ENCODE results near the gene APBB1IP. TPM values are rescaled to one million over a fixed set of nuclear protein-coding genes. Genes with fewer than 3 reads are reported as not detected.

APBB1IP gene
- polyA plus RNA-seq, 2 of the 4 experiments (the other 2 are of a cell fraction): 0.96 to 9.2 TPM

GRCh38 chr10:26422977-26423376 is 15.2 kb upstream of the APBB1IP start:
- DNase-seq (ENCODE audit: low read depth in 1 of 2, low spot score in 1 of 2) (no peak), ATAC-seq (no peak), FAIRE-seq (no peak)
- ChIA-PET CTCF (interaction anchor here (1.5 kb wide), 1 partner anchor 14 kb away, joined by 5 read pairs; no protein-coding TSS in a partner anchor), POLR2A (no interaction called here)
- WGBS (ENCODE audit: missing lambda C conversion rate): 42% methylated on average over 3 of the region's 3 CpGs
- H3K9me3 ChIP-seq: peaks cover 11% of the 10 kb centered on the region
- H3K4me1 ChIP-seq: no peaks in the 10 kb centered on the region
- no peak for TF ChIP-seq FOSL2 (IDR thresholded peaks at IDR 0.05)
- TF ChIP-seq FOSL2 (CRISPR knock-in tag; IDR thresholded peaks at IDR 0.05): no peak
- TF ChIP-seq MAFK (IDR thresholded peaks at IDR 0.05; ENCODE audit: partially characterized antibody): no peak
- H3K27ac ChIP-seq: no peak overlapping the region
- H3K4me2 ChIP-seq: no peak overlapping the region
- no peak overlapping the region for H3K4me3 ChIP-seq

- ATAC-seq: no peak
- no peak for FAIRE-seq
- peaks cover 11% of the 10 kb centered on the region for H3K9me3 ChIP-seq
- H3K27ac ChIP-seq: no peak overlapping the region
- TF ChIP-seq HOXB13 (CRISPR knock-in tag; IDR thresholded peaks at IDR 0.05; ENCODE audit: low read depth) (no peak), FOSB (CRISPR knock-in tag; IDR thresholded peaks at IDR 0.05) (no peak), NFE2L2 (conservative IDR thresholded peaks at IDR 0.05; ENCODE audit: low read length) (no peak), ZNF302 (CRISPR knock-in tag; IDR thresholded peaks at IDR 0.05) (no peak), SREBF2 (IDR thresholded peaks at IDR 0.05) (no peak), TFCP2L1 (CRISPR knock-in tag; IDR thresholded peaks at IDR 0.05) (no peak), CHD2 (IDR thresholded peaks at IDR 0.05; ENCODE audit: low read length, partially characterized antibody) (no peak), HDAC2 (IDR thresholded peaks at IDR 0.05) (no peak), JUNB (IDR thresholded peaks at IDR 0.05) (no peak), JUN (IDR thresholded peaks at IDR 0.05) (no peak), FOXS1 (CRISPR knock-in tag; IDR thresholded peaks at IDR 0.05) (no peak), ELK1 (IDR thresholded peaks at IDR 0.05; ENCODE audit: low read depth, low read length) (no peak), ZSCAN20 (CRISPR knock-in tag; IDR thresholded peaks at IDR 0.05) (no peak), SMC3 (IDR thresholded peaks at IDR 0.05) (no peak), POLR2A (IDR thresholded peaks at IDR 0.05; ENCODE audit: low read length) (no peak), ZC3H11A (IDR thresholded peaks at IDR 0.05) (no peak), FOSL2 (IDR thresholded peaks at IDR 0.05) (no peak), FOSL2 (CRISPR knock-in tag; IDR thresholded peaks at IDR 0.05) (no peak)
- TF ChIP-seq, protein P1, sequence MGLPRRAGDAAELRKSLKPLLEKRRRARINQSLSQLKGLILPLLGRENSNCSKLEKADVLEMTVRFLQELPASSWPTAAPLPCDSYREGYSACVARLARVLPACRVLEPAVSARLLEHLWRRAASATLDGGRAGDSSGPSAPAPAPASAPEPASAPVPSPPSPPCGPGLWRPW (IDR thresholded peaks at IDR 0.05): no peak
- TF ChIP-seq, protein P2, sequence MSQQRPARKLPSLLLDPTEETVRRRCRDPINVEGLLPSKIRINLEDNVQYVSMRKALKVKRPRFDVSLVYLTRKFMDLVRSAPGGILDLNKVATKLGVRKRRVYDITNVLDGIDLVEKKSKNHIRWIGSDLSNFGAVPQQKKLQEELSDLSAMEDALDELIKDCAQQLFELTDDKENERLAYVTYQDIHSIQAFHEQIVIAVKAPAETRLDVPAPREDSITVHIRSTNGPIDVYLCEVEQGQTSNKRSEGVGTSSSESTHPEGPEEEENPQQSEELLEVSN (IDR thresholded peaks at IDR 0.05; ENCODE audit: borderline replicate concordance, low read depth): no peak
- no peak overlapping the region for H3K4me3 ChIP-seq
- H3K4me1 ChIP-seq: no peaks in the 10 kb centered on the region
- H3K4me2 ChIP-seq: no peak overlapping the region
- WGBS (ENCODE audit: missing lambda C conversion rate): 52% methylated on average over 3 of the region's 3 CpGs
- ChIA-PET POLR2A (no interaction called here), CTCF (interaction anchor here (1.5 kb wide), 1 partner anchor 15 kb away, joined by 5 read pairs; no protein-coding TSS in a partner anchor)
- DNase-seq (ENCODE audit: low read depth in 1 of 2, low spot score in 1 of 2): no peak
Observed at GRCh38 chr10:26423722-26424121, 14.4 kb upstream of the APBB1IP start.

DNA sequence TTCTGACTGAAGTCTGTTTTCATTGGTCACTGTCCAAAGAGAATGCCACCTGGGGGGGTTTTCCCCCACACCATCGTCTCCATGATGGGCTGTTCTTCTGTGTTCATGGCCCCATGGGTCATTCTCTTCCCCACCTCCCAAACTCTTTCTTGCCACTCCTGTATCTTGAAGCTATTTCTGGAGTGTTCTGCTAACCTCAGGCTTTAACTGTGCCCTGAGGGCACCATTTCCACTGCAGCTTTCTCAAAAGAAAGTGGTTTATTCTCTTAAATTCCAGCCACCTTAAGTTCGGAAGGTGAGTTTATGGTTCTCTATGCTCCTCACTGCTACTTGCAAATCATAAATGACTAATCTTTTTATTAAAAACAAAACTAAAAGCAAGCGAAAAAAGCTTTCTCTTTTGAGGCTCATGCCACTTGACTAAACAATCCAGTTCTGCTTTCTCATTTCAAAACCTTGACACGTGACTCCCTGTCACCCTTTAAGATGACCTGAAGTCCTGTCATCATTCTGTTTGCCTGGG is 7.4 kb upstream of the APBB1IP start:
- Histone ChIP-seq H3K4me3 (no peak overlapping the region), H3K9me3 (no peaks in the 10 kb centered on the region), H3K4me1 (no peaks in the 10 kb centered on the region), H3K4me2 (no peak overlapping the region), H3K27ac (peak overlapping the region in 1 of 2 experiments; percentile 24; a peak in 1 of 6 replicates)
- no peak for FAIRE-seq
- ChIA-PET POLR2A (no interaction called here), CTCF (no interaction called here)
- DNase-seq (ENCODE audit: low read depth in 1 of 2, low spot score in 1 of 2): no peak
- no peak for ATAC-seq
- 40% methylated on average over 4 of the region's 4 CpGs for WGBS (ENCODE audit: missing lambda C conversion rate)
- no peak for TF ChIP-seq JUN (IDR thresholded peaks at IDR 0.05)
- TF ChIP-seq HOXA7 (CRISPR knock-in tag; IDR thresholded peaks at IDR 0.05): no peak
- TF ChIP-seq, protein P3, sequence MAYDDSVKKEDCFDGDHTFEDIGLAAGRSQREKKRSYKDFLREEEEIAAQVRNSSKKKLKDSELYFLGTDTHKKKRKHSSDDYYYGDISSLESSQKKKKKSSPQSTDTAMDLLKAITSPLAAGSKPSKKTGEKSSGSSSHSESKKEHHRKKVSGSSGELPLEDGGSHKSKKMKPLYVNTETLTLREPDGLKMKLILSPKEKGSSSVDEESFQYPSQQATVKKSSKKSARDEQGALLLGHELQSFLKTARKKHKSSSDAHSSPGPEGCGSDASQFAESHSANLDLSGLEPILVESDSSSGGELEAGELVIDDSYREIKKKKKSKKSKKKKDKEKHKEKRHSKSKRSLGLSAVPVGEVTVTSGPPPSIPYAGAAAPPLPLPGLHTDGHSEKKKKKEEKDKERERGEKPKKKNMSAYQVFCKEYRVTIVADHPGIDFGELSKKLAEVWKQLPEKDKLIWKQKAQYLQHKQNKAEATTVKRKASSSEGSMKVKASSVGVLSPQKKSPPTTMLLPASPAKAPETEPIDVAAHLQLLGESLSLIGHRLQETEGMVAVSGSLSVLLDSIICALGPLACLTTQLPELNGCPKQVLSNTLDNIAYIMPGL (CRISPR knock-in tag; IDR thresholded peaks at IDR 0.05; ENCODE audit: borderline replicate concordance): no peak
- TF ChIP-seq, protein P4, sequence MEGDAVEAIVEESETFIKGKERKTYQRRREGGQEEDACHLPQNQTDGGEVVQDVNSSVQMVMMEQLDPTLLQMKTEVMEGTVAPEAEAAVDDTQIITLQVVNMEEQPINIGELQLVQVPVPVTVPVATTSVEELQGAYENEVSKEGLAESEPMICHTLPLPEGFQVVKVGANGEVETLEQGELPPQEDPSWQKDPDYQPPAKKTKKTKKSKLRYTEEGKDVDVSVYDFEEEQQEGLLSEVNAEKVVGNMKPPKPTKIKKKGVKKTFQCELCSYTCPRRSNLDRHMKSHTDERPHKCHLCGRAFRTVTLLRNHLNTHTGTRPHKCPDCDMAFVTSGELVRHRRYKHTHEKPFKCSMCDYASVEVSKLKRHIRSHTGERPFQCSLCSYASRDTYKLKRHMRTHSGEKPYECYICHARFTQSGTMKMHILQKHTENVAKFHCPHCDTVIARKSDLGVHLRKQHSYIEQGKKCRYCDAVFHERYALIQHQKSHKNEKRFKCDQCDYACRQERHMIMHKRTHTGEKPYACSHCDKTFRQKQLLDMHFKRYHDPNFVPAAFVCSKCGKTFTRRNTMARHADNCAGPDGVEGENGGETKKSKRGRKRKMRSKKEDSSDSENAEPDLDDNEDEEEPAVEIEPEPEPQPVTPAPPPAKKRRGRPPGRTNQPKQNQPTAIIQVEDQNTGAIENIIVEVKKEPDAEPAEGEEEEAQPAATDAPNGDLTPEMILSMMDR (IDR thresholded peaks at IDR 0.05): no peak
- TF ChIP-seq EHMT2 (IDR thresholded peaks at IDR 0.05; ENCODE audit: low read depth): no peak
- TF ChIP-seq KDM1A (IDR thresholded peaks at IDR 0.05; ENCODE audit: low read depth): no peak
- TF ChIP-seq MAX (IDR thresholded peaks at IDR 0.05): no peak
- no peak for TF ChIP-seq NR3C1 (IDR thresholded peaks at IDR 0.05)
- no peak for TF ChIP-seq USF2 (IDR thresholded peaks at IDR 0.05)
- TF ChIP-seq, protein P1 (IDR thresholded peaks at IDR 0.05): no peak

Measured in A549 (cell line).